ENCODE measurements around the gene PAH.

DNA sequence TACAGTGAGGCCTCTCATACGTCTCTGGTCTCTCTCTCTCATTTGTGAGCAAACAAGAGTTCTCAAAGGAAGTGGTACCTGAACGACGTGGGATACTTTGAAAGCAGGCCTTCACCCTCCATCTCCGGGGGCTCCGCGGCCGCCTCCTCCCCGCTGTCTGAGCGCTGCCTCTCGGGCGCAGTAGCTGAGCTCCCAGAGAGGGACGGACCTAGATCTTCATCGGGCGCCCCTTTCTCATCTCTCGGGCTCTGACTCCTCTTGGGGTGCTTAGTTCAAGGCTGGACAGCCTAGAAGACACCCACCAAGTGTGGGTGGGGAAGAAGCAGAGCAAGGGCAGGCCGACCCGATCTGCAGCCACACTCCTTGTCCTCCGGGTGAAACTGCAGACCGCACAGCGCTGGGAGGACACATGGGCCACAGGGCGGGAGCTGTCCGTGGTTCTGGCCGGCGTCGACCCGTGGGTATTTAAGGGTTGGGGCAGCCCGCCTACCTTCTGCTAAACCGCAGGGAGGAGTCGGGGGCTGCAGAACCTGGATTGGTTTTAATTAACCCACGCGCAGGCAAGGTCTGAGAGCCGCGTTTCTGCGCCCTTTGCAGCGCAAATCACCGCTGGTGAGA is 92.7 kb downstream of the PAH start:
- TF ChIP-seq, protein P1, sequence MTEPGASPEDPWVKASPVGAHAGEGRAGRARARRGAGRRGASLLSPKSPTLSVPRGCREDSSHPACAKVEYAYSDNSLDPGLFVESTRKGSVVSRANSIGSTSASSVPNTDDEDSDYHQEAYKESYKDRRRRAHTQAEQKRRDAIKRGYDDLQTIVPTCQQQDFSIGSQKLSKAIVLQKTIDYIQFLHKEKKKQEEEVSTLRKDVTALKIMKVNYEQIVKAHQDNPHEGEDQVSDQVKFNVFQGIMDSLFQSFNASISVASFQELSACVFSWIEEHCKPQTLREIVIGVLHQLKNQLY (CRISPR knock-in tag; IDR thresholded peaks at IDR 0.05): no peak
- TF ChIP-seq ESRRA (CRISPR knock-in tag; IDR thresholded peaks at IDR 0.05; ENCODE audit: borderline replicate concordance) (peak; percentile 59; the same call in 1 of the 2 replicates), ZNF232 (CRISPR knock-in tag; IDR thresholded peaks at IDR 0.05) (peak; percentile 96), JUN (CRISPR knock-in tag; IDR thresholded peaks at IDR 0.05) (peak; percentile 94), ZNF138 (CRISPR knock-in tag; conservative IDR thresholded peaks at IDR 0.05) (no peak; the same call in 1 of the 2 replicates), ZNF263 (CRISPR knock-in tag; IDR thresholded peaks at IDR 0.05; ENCODE audit: low read depth) (no peak), RELA (CRISPR knock-in tag; IDR thresholded peaks at IDR 0.05; ENCODE audit: borderline replicate concordance) (peak; percentile 77; the same call in 1 of the 2 replicates), SMAD4 (CRISPR knock-in tag; IDR thresholded peaks at IDR 0.05) (peak; percentile 87), NFE2L1 (CRISPR knock-in tag; IDR thresholded peaks at IDR 0.05) (peak; percentile 95)
- TF ChIP-seq, protein P2, sequence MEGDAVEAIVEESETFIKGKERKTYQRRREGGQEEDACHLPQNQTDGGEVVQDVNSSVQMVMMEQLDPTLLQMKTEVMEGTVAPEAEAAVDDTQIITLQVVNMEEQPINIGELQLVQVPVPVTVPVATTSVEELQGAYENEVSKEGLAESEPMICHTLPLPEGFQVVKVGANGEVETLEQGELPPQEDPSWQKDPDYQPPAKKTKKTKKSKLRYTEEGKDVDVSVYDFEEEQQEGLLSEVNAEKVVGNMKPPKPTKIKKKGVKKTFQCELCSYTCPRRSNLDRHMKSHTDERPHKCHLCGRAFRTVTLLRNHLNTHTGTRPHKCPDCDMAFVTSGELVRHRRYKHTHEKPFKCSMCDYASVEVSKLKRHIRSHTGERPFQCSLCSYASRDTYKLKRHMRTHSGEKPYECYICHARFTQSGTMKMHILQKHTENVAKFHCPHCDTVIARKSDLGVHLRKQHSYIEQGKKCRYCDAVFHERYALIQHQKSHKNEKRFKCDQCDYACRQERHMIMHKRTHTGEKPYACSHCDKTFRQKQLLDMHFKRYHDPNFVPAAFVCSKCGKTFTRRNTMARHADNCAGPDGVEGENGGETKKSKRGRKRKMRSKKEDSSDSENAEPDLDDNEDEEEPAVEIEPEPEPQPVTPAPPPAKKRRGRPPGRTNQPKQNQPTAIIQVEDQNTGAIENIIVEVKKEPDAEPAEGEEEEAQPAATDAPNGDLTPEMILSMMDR (IDR thresholded peaks at IDR 0.05): no peak
- TF ChIP-seq, protein P3, sequence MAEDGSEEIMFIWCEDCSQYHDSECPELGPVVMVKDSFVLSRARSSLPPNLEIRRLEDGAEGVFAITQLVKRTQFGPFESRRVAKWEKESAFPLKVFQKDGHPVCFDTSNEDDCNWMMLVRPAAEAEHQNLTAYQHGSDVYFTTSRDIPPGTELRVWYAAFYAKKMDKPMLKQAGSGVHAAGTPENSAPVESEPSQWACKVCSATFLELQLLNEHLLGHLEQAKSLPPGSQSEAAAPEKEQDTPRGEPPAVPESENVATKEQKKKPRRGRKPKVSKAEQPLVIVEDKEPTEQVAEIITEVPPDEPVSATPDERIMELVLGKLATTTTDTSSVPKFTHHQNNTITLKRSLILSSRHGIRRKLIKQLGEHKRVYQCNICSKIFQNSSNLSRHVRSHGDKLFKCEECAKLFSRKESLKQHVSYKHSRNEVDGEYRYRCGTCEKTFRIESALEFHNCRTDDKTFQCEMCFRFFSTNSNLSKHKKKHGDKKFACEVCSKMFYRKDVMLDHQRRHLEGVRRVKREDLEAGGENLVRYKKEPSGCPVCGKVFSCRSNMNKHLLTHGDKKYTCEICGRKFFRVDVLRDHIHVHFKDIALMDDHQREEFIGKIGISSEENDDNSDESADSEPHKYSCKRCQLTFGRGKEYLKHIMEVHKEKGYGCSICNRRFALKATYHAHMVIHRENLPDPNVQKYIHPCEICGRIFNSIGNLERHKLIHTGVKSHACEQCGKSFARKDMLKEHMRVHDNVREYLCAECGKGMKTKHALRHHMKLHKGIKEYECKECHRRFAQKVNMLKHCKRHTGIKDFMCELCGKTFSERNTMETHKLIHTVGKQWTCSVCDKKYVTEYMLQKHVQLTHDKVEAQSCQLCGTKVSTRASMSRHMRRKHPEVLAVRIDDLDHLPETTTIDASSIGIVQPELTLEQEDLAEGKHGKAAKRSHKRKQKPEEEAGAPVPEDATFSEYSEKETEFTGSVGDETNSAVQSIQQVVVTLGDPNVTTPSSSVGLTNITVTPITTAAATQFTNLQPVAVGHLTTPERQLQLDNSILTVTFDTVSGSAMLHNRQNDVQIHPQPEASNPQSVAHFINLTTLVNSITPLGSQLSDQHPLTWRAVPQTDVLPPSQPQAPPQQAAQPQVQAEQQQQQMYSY (CRISPR knock-in tag; IDR thresholded peaks at IDR 0.05): no peak
